Measurements from ENCODE around the gene CA10. TPM values are rescaled to one million over a fixed set of nuclear protein-coding genes. Genes with fewer than 3 reads are reported as not detected.

Gene CA10
- total RNA-seq, 1 experiment from 2014 or later, result 0.46 TPM

- no peaks in the 10 kb centered on the region for H3K9me3 ChIP-seq (ENCODE audit: control insufficient read depth, low read depth, low read length)
- H2BK15ac ChIP-seq (ENCODE audit: low read depth, low read length), result no peak overlapping the region
- H2BK5ac ChIP-seq (ENCODE audit: insufficient read length, low read length), result no peak overlapping the region
- no peaks in the 10 kb centered on the region for H3K4me1 ChIP-seq (ENCODE audit: insufficient read depth, low read length)
- TF ChIP-seq CTCF (conservative IDR thresholded peaks at IDR 0.05), result no peak
- H3K23me2 ChIP-seq (ENCODE audit: insufficient read length, low read depth, low read length, poor library complexity, severe bottlenecking), result no peaks in the 10 kb centered on the region
- no peak overlapping the region for H4K5ac ChIP-seq (ENCODE audit: insufficient read length, low read depth, low read length)
- Mint-ChIP-seq H3K36me3 (ENCODE audit: insufficient read depth in 1 of 3, low read depth in 3 of 3) (no peaks in the 10 kb centered on the region), H3K27ac (no peak overlapping the region), H3K4me1 (no peaks in the 10 kb centered on the region), H3K9me3 (no peaks in the 10 kb centered on the region), H3K27me3 (ENCODE audit: low read depth) (no peaks in the 10 kb centered on the region; the same call in 1 of the 2 replicates), H3K4me3 (no peak overlapping the region)
- no peak overlapping the region for H3K23ac ChIP-seq (ENCODE audit: insufficient read length, low read depth, low read length)
- H3K79me2 ChIP-seq (ENCODE audit: insufficient read depth, low read length), result no peaks in the 10 kb centered on the region
- H2BK12ac ChIP-seq (ENCODE audit: insufficient read length, low read depth, low read length), result no peak overlapping the region
- no peaks in the 10 kb centered on the region for H3K27me3 ChIP-seq (ENCODE audit: insufficient read depth, low read length)
- no peak overlapping the region for H2BK120ac ChIP-seq (ENCODE audit: low read depth, low read length, poor library complexity, severe bottlenecking)
- H2BK20ac ChIP-seq (ENCODE audit: low read depth, low read length, poor library complexity, severe bottlenecking), result no peak overlapping the region
- H4K8ac ChIP-seq (replicated peaks; ENCODE audit: insufficient read length, low read depth, low read length), result no peak overlapping the region
- H3T11ph ChIP-seq (ENCODE audit: low read length), result no peak overlapping the region
- H3K14ac ChIP-seq (ENCODE audit: insufficient read depth, low read length), result no peak overlapping the region
- no peak overlapping the region for H2AK5ac ChIP-seq (ENCODE audit: insufficient read length, low read length)
- no peak overlapping the region for H3K18ac ChIP-seq (ENCODE audit: insufficient read length, low read depth, low read length)
- H3K4ac ChIP-seq (ENCODE audit: low read depth, low read length), result no peak overlapping the region
- WGBS (ENCODE audit: extremely low coverage, insufficient read length, low lambda C conversion rate), result no CpG with 5 or more reads among the region's 3 CpGs
- no peak overlapping the region for H4K91ac ChIP-seq (ENCODE audit: insufficient read length, low read depth, low read length)
- no peaks in the 10 kb centered on the region for H3K79me1 ChIP-seq (ENCODE audit: insufficient read depth, low read depth, low read length, poor library complexity, severe bottlenecking)
- no peak overlapping the region for H2AFZ ChIP-seq (ENCODE audit: low read length)
- no peak overlapping the region for H3K56ac ChIP-seq (ENCODE audit: insufficient read length, low read depth, low read length)
- no peak overlapping the region for H3K27ac ChIP-seq (ENCODE audit: insufficient read length, low read depth, low read length)
- no peak for DNase-seq
- H3K9ac ChIP-seq (ENCODE audit: extremely low read depth, insufficient read length, low read length), result no peak overlapping the region
- no peaks in the 10 kb centered on the region for H4K20me1 ChIP-seq (ENCODE audit: control insufficient read depth, insufficient read depth, insufficient read length)
- H3K4me2 ChIP-seq (ENCODE audit: insufficient read depth, insufficient read length, low read length), result no peak overlapping the region
Measured at GRCh38 chr17:51807460-51807859, 351.1 kb downstream of the CA10 start.

Data from H9 (cell line).